ENCODE measurements around the gene NMRAL1. TPM values are rescaled to one million over a fixed set of nuclear protein-coding genes. Genes with fewer than 3 reads are reported as not detected.
A peak's percentile ranks its signal among the peaks of the same experiment; 100 is the strongest.

The NMRAL1 gene
- total and polyA plus RNA-seq, 2 donors (not counting 1 experiment from before 2014, with no cell fraction given): 48.6 to 68.8 TPM

GRCh38 chr16:4414187-4414917, 60.1 kb downstream of the NMRAL1 start:
- WGBS (ENCODE audit: insufficient coverage): 43% methylated on average over 7 of the region's 7 CpGs
- ChIA-PET CTCF (interaction anchor here (0.7 to 10.7 kb wide), 5 partner anchors 11 to 160 kb away, joined by 3 to 108 read pairs (median 3); no protein-coding TSS in a partner anchor), POLR2A (interaction anchor here (0.5 to 1.3 kb wide), 5 partner anchors 12 to 142 kb away, joined by 3 to 6 read pairs (median 4); partner anchors contain the start of gene TFAP4)
- Histone ChIP-seq H3K36me3 (replicated peaks in 1 of 2; ENCODE audit: control extremely low read depth in 1 of 2, control insufficient read depth in 1 of 2, extremely low read depth in 1 of 2, insufficient read depth in 2 of 2, low read length in 1 of 2) (peaks cover 0 to 35% of the 10 kb centered on the region in 2 experiments), H3K27ac (ENCODE audit: low read length in 2 of 2) (peak overlapping the region; percentile 91 to 95), H3K9ac (ENCODE audit: low read length) (peak overlapping the region; percentile 95), H3K4me2 (replicated peaks; ENCODE audit: low read depth, low read length, poor library complexity, severe bottlenecking) (peak overlapping the region; percentile 78), H2AFZ (ENCODE audit: insufficient read depth, low read depth, low read length, poor library complexity, severe bottlenecking) (no peak overlapping the region), H3K4me1 (ENCODE audit: control insufficient read depth in 2 of 2, insufficient read depth in 2 of 2, low read length in 2 of 2) (peaks cover 24 to 35% of the 10 kb centered on the region in 2 donors), H4K20me1 (ENCODE audit: control insufficient read depth, insufficient read depth, low read length, poor library complexity, severe bottlenecking) (peaks cover 64% of the 10 kb centered on the region), H3K27me3 (replicated peaks in 1 of 4; ENCODE audit: control extremely low read depth in 1 of 4, control insufficient read depth in 3 of 4, insufficient read depth in 4 of 4, low read length in 3 of 4) (no peaks in the 10 kb centered on the region), H3K4me3 (ENCODE audit: control extremely low read depth in 1 of 5, extremely low read depth in 1 of 5, insufficient read depth in 1 of 5, low read depth in 2 of 5, low read length in 4 of 5) (peak overlapping the region in 4 of 5 experiments; percentile 66 to 94 (median 80)), H3K9me3 (ENCODE audit: control extremely low read depth in 1 of 3, control insufficient read depth in 2 of 3, insufficient read depth in 1 of 3, low read length in 2 of 3) (no peaks in the 10 kb centered on the region), H3K79me2 (ENCODE audit: control insufficient read depth, insufficient read depth, low read length) (peaks cover 65% of the 10 kb centered on the region)
- intact Hi-C loops (cut with micrococcal nuclease): no loop called here
- ATAC-seq (ENCODE audit: low read depth): peak; percentile 19
- H3K27me3 Mint-ChIP-seq: no peaks in the 10 kb centered on the region
- no peak for TF ChIP-seq EZH2 (IDR thresholded peaks at IDR 0.05; ENCODE audit: borderline replicate concordance, insufficient read depth, low read depth, low read length, poor library complexity, severe bottlenecking)
- TF ChIP-seq, protein P1, sequence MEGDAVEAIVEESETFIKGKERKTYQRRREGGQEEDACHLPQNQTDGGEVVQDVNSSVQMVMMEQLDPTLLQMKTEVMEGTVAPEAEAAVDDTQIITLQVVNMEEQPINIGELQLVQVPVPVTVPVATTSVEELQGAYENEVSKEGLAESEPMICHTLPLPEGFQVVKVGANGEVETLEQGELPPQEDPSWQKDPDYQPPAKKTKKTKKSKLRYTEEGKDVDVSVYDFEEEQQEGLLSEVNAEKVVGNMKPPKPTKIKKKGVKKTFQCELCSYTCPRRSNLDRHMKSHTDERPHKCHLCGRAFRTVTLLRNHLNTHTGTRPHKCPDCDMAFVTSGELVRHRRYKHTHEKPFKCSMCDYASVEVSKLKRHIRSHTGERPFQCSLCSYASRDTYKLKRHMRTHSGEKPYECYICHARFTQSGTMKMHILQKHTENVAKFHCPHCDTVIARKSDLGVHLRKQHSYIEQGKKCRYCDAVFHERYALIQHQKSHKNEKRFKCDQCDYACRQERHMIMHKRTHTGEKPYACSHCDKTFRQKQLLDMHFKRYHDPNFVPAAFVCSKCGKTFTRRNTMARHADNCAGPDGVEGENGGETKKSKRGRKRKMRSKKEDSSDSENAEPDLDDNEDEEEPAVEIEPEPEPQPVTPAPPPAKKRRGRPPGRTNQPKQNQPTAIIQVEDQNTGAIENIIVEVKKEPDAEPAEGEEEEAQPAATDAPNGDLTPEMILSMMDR (IDR thresholded peaks at IDR 0.05): no peak
- peak; percentile 88 for DNase-seq
- H3K27ac Mint-ChIP-seq: peak overlapping the region; percentile 95
- peak overlapping the region; percentile 96 for H3K4me3 Mint-ChIP-seq
- H3K4me1 Mint-ChIP-seq: peaks cover 31% of the 10 kb centered on the region
- no peaks in the 10 kb centered on the region for H3K9me3 Mint-ChIP-seq (ENCODE audit: insufficient read depth)

DNA sequence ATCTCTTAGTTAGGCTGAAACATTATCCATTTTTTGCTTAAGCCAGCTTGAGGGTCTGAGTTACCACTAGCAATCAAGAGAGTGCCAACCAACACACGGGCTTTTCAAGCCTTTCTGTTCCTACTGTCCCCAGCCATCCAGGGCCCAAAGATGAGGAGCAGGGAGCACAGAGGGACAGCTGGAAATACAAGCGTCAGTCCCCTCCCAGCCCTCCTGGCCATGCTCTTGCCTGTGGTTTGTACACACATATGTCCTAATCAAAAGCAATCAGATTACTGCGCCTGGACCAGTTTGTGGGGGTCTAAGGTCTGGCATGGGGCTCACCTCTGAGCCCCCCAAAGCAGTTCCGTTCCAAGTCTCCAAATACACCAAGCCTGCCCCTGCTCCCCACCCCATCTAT, 61.6 kb downstream of the NMRAL1 start:
- no peak overlapping the region for H3K4me3 Mint-ChIP-seq
- Histone ChIP-seq H3K9ac (ENCODE audit: low read length) (no peak overlapping the region), H2AFZ (ENCODE audit: insufficient read depth, low read depth, low read length, poor library complexity, severe bottlenecking) (no peak overlapping the region), H3K79me2 (ENCODE audit: control insufficient read depth, insufficient read depth, low read length) (peaks cover 76% of the 10 kb centered on the region), H3K27me3 (replicated peaks in 1 of 4; ENCODE audit: control extremely low read depth in 1 of 4, control insufficient read depth in 3 of 4, insufficient read depth in 4 of 4, low read length in 3 of 4) (no peaks in the 10 kb centered on the region), H4K20me1 (ENCODE audit: control insufficient read depth, insufficient read depth, low read length, poor library complexity, severe bottlenecking) (peaks cover 79% of the 10 kb centered on the region), H3K4me3 (ENCODE audit: control extremely low read depth in 1 of 5, extremely low read depth in 1 of 5, insufficient read depth in 1 of 5, low read depth in 2 of 5, low read length in 4 of 5) (no peak overlapping the region), H3K4me2 (replicated peaks; ENCODE audit: low read depth, low read length, poor library complexity, severe bottlenecking) (no peak overlapping the region), H3K27ac (ENCODE audit: low read length in 2 of 2) (no peak overlapping the region), H3K36me3 (replicated peaks in 1 of 2; ENCODE audit: control extremely low read depth in 1 of 2, control insufficient read depth in 1 of 2, extremely low read depth in 1 of 2, insufficient read depth in 2 of 2, low read length in 1 of 2) (peaks cover 0 to 50% of the 10 kb centered on the region in 2 experiments), H3K9me3 (ENCODE audit: control extremely low read depth in 1 of 3, control insufficient read depth in 2 of 3, insufficient read depth in 1 of 3, low read length in 2 of 3) (no peaks in the 10 kb centered on the region), H3K4me1 (ENCODE audit: control insufficient read depth in 2 of 2, insufficient read depth in 2 of 2, low read length in 2 of 2) (peaks cover 24 to 35% of the 10 kb centered on the region in 2 donors)
- ChIA-PET POLR2A (no interaction called here), CTCF (interaction anchor here (1.2 to 10.7 kb wide), 3 partner anchors 10 to 124 kb away, joined by 3 to 108 read pairs (median 3); no protein-coding TSS in a partner anchor)
- no peak overlapping the region for H3K27ac Mint-ChIP-seq
- DNase-seq (peak; percentile 23), ATAC-seq (ENCODE audit: low read depth) (no peak)
- H3K9me3 Mint-ChIP-seq (ENCODE audit: insufficient read depth): no peaks in the 10 kb centered on the region
- peaks cover 31% of the 10 kb centered on the region for H3K4me1 Mint-ChIP-seq
- intact Hi-C loops (cut with micrococcal nuclease): no loop called here
- no peak for TF ChIP-seq EZH2 (IDR thresholded peaks at IDR 0.05; ENCODE audit: borderline replicate concordance, insufficient read depth, low read depth, low read length, poor library complexity, severe bottlenecking)
- TF ChIP-seq, protein P1 (IDR thresholded peaks at IDR 0.05): no peak
- 97% methylated on average over 3 of the region's 4 CpGs for WGBS (ENCODE audit: insufficient coverage)
- H3K27me3 Mint-ChIP-seq: no peaks in the 10 kb centered on the region

Data from B cell (primary cell).